Spleen (tissue), 7 donors: ENCODE measurements around the gene SKAP2.

ENCODE experiments used
- CTCF ChIP-seq, 11 experiments: fragments of 200-600 bp in 7 of 11; fragments of 450-650 bp in 4 of 11; sonication (generic) in 4 of 11; IDR thresholded peaks in 8 of 11; conservative IDR thresholded peaks in 3 of 11; 1 replicate in 7 of 11; 2 replicates in 4 of 11; pipeline versions ENCODE4 v1.4.0 to v1.8.0; 2016 to 2021; ENCODE audit warnings: antibody characterized with exemption in 11 of 11, inconsistent platforms in 4 of 11, mild to moderate bottlenecking in 1 of 11
- POLR2A ChIP-seq, 3 donors: fragments of 450-650 bp; IDR thresholded peaks; one replicate each; pipeline ENCODE4 v1.5.1; 2017; ENCODE audit warnings: antibody characterized with exemption in 3 of 3, mild to moderate bottlenecking in 1 of 3
- donor health status: DM: no; HTN: no; CAD: no; lungs with moderate emphysema.
- donor health status: DM: no; HTN: no; CAD: no.
- donor health status: DM: no; HTN: no; CAD: no.

DNA sequence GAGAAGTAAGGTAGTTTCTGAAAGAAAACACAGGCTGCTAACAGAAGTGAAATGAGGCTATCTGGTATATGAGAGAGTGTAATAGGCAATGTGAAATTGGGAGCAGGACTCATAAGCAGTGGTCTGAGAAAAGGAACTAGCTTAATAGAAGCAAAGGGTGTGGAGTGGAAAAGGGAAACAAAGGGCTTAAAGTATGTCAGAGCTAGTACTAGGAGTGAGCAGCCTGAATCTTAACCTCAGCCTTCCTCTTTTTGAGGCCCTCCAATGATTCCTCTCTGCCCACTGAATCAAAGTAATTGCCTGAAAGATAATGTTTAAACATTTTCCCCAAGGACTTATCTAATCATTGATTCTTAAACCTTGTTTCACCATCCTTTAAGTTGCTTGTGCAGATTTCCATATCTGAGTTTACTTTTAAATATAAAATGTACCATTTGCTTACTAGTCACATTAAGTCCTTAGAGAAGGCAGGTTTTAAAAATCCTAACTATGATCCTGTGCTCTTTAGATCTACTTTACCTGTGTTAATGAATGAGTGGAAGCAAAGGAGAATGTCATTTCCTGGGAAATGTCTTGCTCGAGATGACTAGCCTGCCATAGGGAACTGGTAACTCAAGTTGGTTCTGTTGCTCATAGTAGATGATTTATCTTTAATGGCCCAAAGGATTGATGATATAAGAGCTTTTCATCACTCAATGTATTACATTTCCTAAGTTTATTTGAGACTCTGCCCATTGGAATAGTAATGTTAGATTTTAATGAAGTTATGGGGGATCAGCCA lies 155.0 kb downstream of the SKAP2 start:
- TF ChIP-seq CTCF (IDR thresholded peaks at IDR 0.05 in 8 of 11, conservative IDR thresholded peaks at IDR 0.05 in 3 of 11) (no peak), POLR2A (IDR thresholded peaks at IDR 0.05) (no peak)
